K562 (cell line): ENCODE measurements around the gene MRPS24. TPM values are rescaled to one million over a fixed set of nuclear protein-coding genes. Genes with fewer than 3 reads are reported as not detected.

Experiments
- CCNT2 ChIP-seq: IDR thresholded peaks from 2 replicates; pipeline ENCODE4 v1.6.1; 2011; ENCODE audit warnings: borderline replicate concordance, low read depth, mild to moderate bottlenecking, moderate library complexity, mixed read lengths, low read length; ENCODE audit not compliant: insufficient read length; ENCODE audit errors: extremely low read depth
- CEBPG ChIP-seq, 3 experiments: fragments of 200-800 bp in 1 of 3; sonication (Bioruptor generic) in 1 of 3; sonication (generic) in 1 of 3; formaldehyde crosslinking in 1 of 3; IDR thresholded peaks in 2 of 3; conservative IDR thresholded peaks in 1 of 3; 2 replicates each; pipeline versions ENCODE4 v1.6.1 to v1.8.0; 2016 to 2022; ENCODE audit warnings: missing compliant biosample characterization in 2 of 3, missing genetic modification characterization in 2 of 3, mild to moderate bottlenecking in 1 of 3, missing genetic modification reagents in 1 of 3
- ETV5 ChIP-seq: sonication (generic); formaldehyde crosslinking; IDR thresholded peaks from 2 replicates; pipeline ENCODE4 v1.4.0; 2020; ENCODE audit warnings: low read depth, mild to moderate bottlenecking, missing genetic modification reagents
- HMG20A ChIP-seq: fragments of 450-650 bp; formaldehyde crosslinking; conservative IDR thresholded peaks from 2 replicates; pipeline ENCODE4 v1.4.0; 2020; ENCODE audit warnings: mild to moderate bottlenecking, mixed read lengths
- KLF16 ChIP-seq: IDR thresholded peaks from 2 replicates; pipeline ENCODE4 v1.6.1; 2016; ENCODE audit warnings: antibody characterized with exemption
- MAFF ChIP-seq: IDR thresholded peaks from 2 replicates; pipeline ENCODE4 v1.6.1; 2012; ENCODE audit warnings: low read length, improper control_type of control experiment
- NRF1 ChIP-seq, 2 experiments: fragments of 450-650 bp; IDR thresholded peaks in 1 of 2; conservative IDR thresholded peaks in 1 of 2; 2 replicates each; pipeline ENCODE4 v1.6.1; 2014; ENCODE audit warnings: mild to moderate bottlenecking in 2 of 2
- PTBP1 ChIP-seq: fragments of 200-400 bp; formaldehyde crosslinking; IDR thresholded peaks from 2 replicates; pipeline ENCODE4 v1.6.1; 2017; ENCODE audit warnings: low read depth, low read length
- RAD21 ChIP-seq, 2 experiments: fragments of 250-450 bp in 1 of 2; fragments of 450-650 bp in 1 of 2; sonication (Bioruptor Pico) in 1 of 2; formaldehyde crosslinking in 1 of 2; IDR thresholded peaks in 1 of 2; conservative IDR thresholded peaks in 1 of 2; 2 replicates each; pipeline versions ENCODE4 v1.4.0 to v1.8.0; 2020 to 2022; ENCODE audit warnings: mild to moderate bottlenecking in 2 of 2, moderate library complexity in 1 of 2
- RBM14 ChIP-seq: fragments of 200-400 bp; formaldehyde crosslinking; IDR thresholded peaks from 2 replicates; pipeline ENCODE4 v1.6.1; 2018; ENCODE audit warnings: low read depth, mild to moderate bottlenecking, low read length, moderate library complexity, borderline replicate concordance; ENCODE audit not compliant: insufficient read depth
- RFX1 ChIP-seq: fragments of 450-650 bp; IDR thresholded peaks from 2 replicates; pipeline ENCODE4 v1.6.1; 2016; ENCODE audit warnings: mild to moderate bottlenecking, moderate library complexity
- RFX5 ChIP-seq: IDR thresholded peaks from 2 replicates; pipeline ENCODE4 v1.6.1; 2011; ENCODE audit warnings: low read depth, mild to moderate bottlenecking, improper control_type of control experiment, low read length
- SMAD2 ChIP-seq: fragments of 150-350 bp; IDR thresholded peaks from 2 replicates; pipeline ENCODE4 v1.6.1; 2014; ENCODE audit warnings: low read depth, mild to moderate bottlenecking, low read length
- SMC3 ChIP-seq: conservative IDR thresholded peaks from 2 replicates; pipeline ENCODE4 v1.6.1; 2011; ENCODE audit warnings: low read depth, low read length, improper control_type of control experiment; ENCODE audit not compliant: insufficient read depth
- TAF7 ChIP-seq: fragments of 450-650 bp; IDR thresholded peaks from 2 replicates; pipeline ENCODE4 v1.6.1; 2016; ENCODE audit warnings: missing genetic modification characterization, missing compliant biosample characterization
- TOE1 ChIP-seq, 2 experiments: fragments of 450-650 bp in 1 of 2; sonication (generic) in 1 of 2; formaldehyde crosslinking in 1 of 2; IDR thresholded peaks; 2 replicates each; pipeline versions ENCODE4 v1.7.1 to v1.8.0; 2016 to 2022; ENCODE audit warnings: borderline replicate concordance in 2 of 2, mild to moderate bottlenecking in 2 of 2, antibody characterized with exemption in 1 of 2, inconsistent platforms in 1 of 2, low read depth in 1 of 2, missing genetic modification reagents in 1 of 2, moderate library complexity in 1 of 2
- TRIM24 ChIP-seq, 2 experiments: fragments of 450-650 bp; IDR thresholded peaks; 2 replicates each; pipeline ENCODE4 v1.6.1; 2016
- ZBED1 ChIP-seq: IDR thresholded peaks from 2 replicates; pipeline ENCODE4 v1.6.1; 2014
- ZBTB11 ChIP-seq, 3 experiments: fragments of 200-800 bp in 1 of 3; fragments of 250-450 bp in 1 of 3; fragments of 450-650 bp in 1 of 3; sonication (Bioruptor Pico) in 1 of 3; sonication (Bioruptor generic) in 1 of 3; formaldehyde crosslinking in 1 of 3; IDR thresholded peaks; 2 replicates each; pipeline versions ENCODE4 v1.6.1 to v1.8.0; 2016 to 2022; ENCODE audit warnings: mild to moderate bottlenecking in 2 of 3, missing genetic modification characterization in 2 of 3, missing compliant biosample characterization in 1 of 3, moderate library complexity in 1 of 3
- ZBTB5 ChIP-seq: fragments of 450-650 bp; IDR thresholded peaks from 2 replicates; pipeline ENCODE4 v1.6.1; 2017; ENCODE audit warnings: antibody characterized with exemption
- ZNF174 ChIP-seq: fragments of 250-450 bp; sonication (Bioruptor Pico); IDR thresholded peaks from 2 replicates; pipeline ENCODE4 v1.4.0; 2020; ENCODE audit warnings: mild to moderate bottlenecking
- ZNF668 ChIP-seq: fragments of 250-450 bp; sonication (Bioruptor Pico); IDR thresholded peaks from 2 replicates; pipeline ENCODE4 v1.8.0; 2022; ENCODE audit warnings: mild to moderate bottlenecking, inconsistent platforms
- polyA plus RNA-seq, 8 experiments: library from polyadenylated mRNA; depleted of rRNA in 4 of 8; stranded (reverse) in 5 of 8; unstranded in 3 of 8; fragments of >200 nt; fragmentation: Nextera tagmentation in 2 of 8; fragmentation: Illumina TruSeq in 1 of 8; extraction: Ambion mirVana in 2 of 8; extraction: Trizol in 1 of 8; gene quantifications; 2 replicates each; pipeline versions ENCODE4 v1.2.1 to v1.2.3, GENCODE V29; 2011 to 2014; ENCODE audit warnings: inconsistent platforms in 1 of 8, missing spikeins in 1 of 8
- total RNA-seq, 7 experiments: library from RNA; depleted of rRNA in 6 of 7; stranded (reverse); fragments of >200 nt in 6 of 7; fragmentation: Illumina TruSeq in 2 of 7; extraction: Trizol in 2 of 7; gene quantifications; 2 replicates each; pipeline versions ENCODE4 v1.2.1 to v1.2.3, GENCODE V29; 2011 to 2021; ENCODE audit warnings: low replicate concordance in 1 of 7

MRPS24 gene
- total and polyA plus RNA-seq, 9 of the 15 experiments (the other 6 are each of a cell fraction or from before 2014, with no cell fraction given) = 51.4 to 214 (median 169) TPM

- 0 out of 6 replicates have a peak, but pooled peaks of 1 of the 3 experiments have one; percentile 28 for TF ChIP-seq ZBTB11 (CRISPR knock-in tag; IDR thresholded peaks at IDR 0.05)
- TF ChIP-seq PTBP1 = no peak
- no peak for TF ChIP-seq KLF16
- no peak for TF ChIP-seq SMC3
- TF ChIP-seq ZNF174 (CRISPR knock-in tag) = no peak
- TF ChIP-seq RBM14 = no peak
- TF ChIP-seq ZBED1 = no peak
- no peak for TF ChIP-seq HMG20A (CRISPR knock-in tag)
- TF ChIP-seq RFX5 = no peak
- TF ChIP-seq ZNF668 (CRISPR knock-in tag) = no peak
- no peak for TF ChIP-seq NRF1 (conservative IDR thresholded peaks at IDR 0.05 in 1 of 2, IDR thresholded peaks at IDR 0.05 in 1 of 2)
- TF ChIP-seq ETV5 (CRISPR knock-in tag) = no peak
- no peak for TF ChIP-seq TOE1 (IDR thresholded peaks at IDR 0.05; ENCODE audit: borderline replicate concordance)
- no peak for TF ChIP-seq TOE1 (CRISPR knock-in tag; IDR thresholded peaks at IDR 0.05; ENCODE audit: borderline replicate concordance, low read depth)
- TF ChIP-seq CEBPG (CRISPR knock-in tag; IDR thresholded peaks at IDR 0.05) = no peak
- TF ChIP-seq CEBPG (tag; conservative IDR thresholded peaks at IDR 0.05 in 1 of 2, IDR thresholded peaks at IDR 0.05 in 1 of 2) = no peak
- no peak for TF ChIP-seq TAF7
- TF ChIP-seq RAD21 (CRISPR knock-in tag; conservative IDR thresholded peaks at IDR 0.05 in 1 of 2, IDR thresholded peaks at IDR 0.05 in 1 of 2) = no peak
- TF ChIP-seq RFX1 = no peak
- no peak for TF ChIP-seq TRIM24 (IDR thresholded peaks at IDR 0.05)
- no peak for TF ChIP-seq ZBTB5
- TF ChIP-seq SMAD2 = no peak
- no peak for TF ChIP-seq CCNT2
- 0 out of 2 replicates have a peak, but pooled peaks have one; percentile 2 for TF ChIP-seq MAFF
Observed at GRCh38 chr7:43904533-43905208, 35.4 kb upstream of the MRPS24 start (continued).
